Measurements from ENCODE around the gene NFIB.

Gene NFIB

GRCh38 chr9:14249527-14249926 is 64.4 kb downstream of the NFIB start:
- DNase-seq (ENCODE audit: low read depth, low spot score): no peak

- DNase-seq (ENCODE audit: low read depth, low spot score): no peak
Observed at GRCh38 chr9:14248149-14248548, 65.8 kb downstream of the NFIB start.

GRCh38 chr9:14247577-14247976 is 66.4 kb downstream of the NFIB start:
- DNase-seq (ENCODE audit: low read depth, low spot score): no peak

- DNase-seq (ENCODE audit: low read depth, low spot score): no peak
Observed at GRCh38 chr9:14246951-14247350, 67.0 kb downstream of the NFIB start.

GRCh38 chr9:14245901-14246525 is 67.9 kb downstream of the NFIB start:
- no peak for DNase-seq (ENCODE audit: low read depth, low spot score)

GRCh38 chr9:14243514-14244042 is 70.4 kb downstream of the NFIB start:
- DNase-seq (ENCODE audit: low read depth, low spot score): no peak

- no peak for DNase-seq (ENCODE audit: low read depth, low spot score)
Observed at GRCh38 chr9:14242150-14242805, 71.7 kb downstream of the NFIB start.

GRCh38 chr9:14240537-14240936 is 73.4 kb downstream of the NFIB start:
- DNase-seq (ENCODE audit: low read depth, low spot score): no peak

GRCh38 chr9:14238518-14238917 is 75.4 kb downstream of the NFIB start:
- no peak for DNase-seq (ENCODE audit: low read depth, low spot score)

GRCh38 chr9:14238079-14238478 is 75.9 kb downstream of the NFIB start:
- DNase-seq (ENCODE audit: low read depth, low spot score): no peak

GRCh38 chr9:14236591-14236990 is 77.3 kb downstream of the NFIB start:
- DNase-seq (ENCODE audit: low read depth, low spot score): no peak

GRCh38 chr9:14232111-14232510 is 81.8 kb downstream of the NFIB start:
- no peak for DNase-seq (ENCODE audit: low read depth, low spot score)

GRCh38 chr9:14231196-14231990 is 82.5 kb downstream of the NFIB start:
- no peak for DNase-seq (ENCODE audit: low read depth, low spot score)

GRCh38 chr9:14228602-14229001 is 85.3 kb downstream of the NFIB start:
- no peak for DNase-seq (ENCODE audit: low read depth, low spot score)

GRCh38 chr9:14226855-14227532 is 86.9 kb downstream of the NFIB start:
- DNase-seq (ENCODE audit: low read depth, low spot score): no peak

- DNase-seq (ENCODE audit: low read depth, low spot score): no peak
Observed at GRCh38 chr9:14223081-14223480, 90.9 kb downstream of the NFIB start.

- no peak for DNase-seq (ENCODE audit: low read depth, low spot score)
Observed at GRCh38 chr9:14222149-14222835, 91.6 kb downstream of the NFIB start.

GRCh38 chr9:14221558-14221957 is 92.4 kb downstream of the NFIB start:
- no peak for DNase-seq (ENCODE audit: low read depth, low spot score)

- no peak for DNase-seq (ENCODE audit: low read depth, low spot score)
Observed at GRCh38 chr9:14221119-14221518, 92.8 kb downstream of the NFIB start.

GRCh38 chr9:14220256-14220655 is 93.7 kb downstream of the NFIB start:
- DNase-seq (ENCODE audit: low read depth, low spot score): no peak

GRCh38 chr9:14219850-14220249 is 94.1 kb downstream of the NFIB start:
- no peak for DNase-seq (ENCODE audit: low read depth, low spot score)

All from activated CD4-positive, CD25-positive, alpha-beta regulatory T cell treated with anti-CD3 and anti-CD28 coated beads, Interleukin-2, amount 50 U/mL, for 16 hours (primary cell).